HEK293T (cell line): ENCODE measurements around the gene RFX4.

Source experiments
- ARNT ChIP-seq: fragments of 450-650 bp; IDR thresholded peaks from 2 replicates; pipeline ENCODE4 v1.6.1; 2017; ENCODE audit warnings: mild to moderate bottlenecking
- BHLHE40 ChIP-seq: fragments of 450-650 bp; IDR thresholded peaks from 2 replicates; pipeline ENCODE4 v1.6.1; 2016; ENCODE audit warnings: mild to moderate bottlenecking, moderate library complexity, borderline replicate concordance
- ELF4 ChIP-seq: fragments of 450-650 bp; IDR thresholded peaks from 2 replicates; pipeline ENCODE4 v1.6.1; 2017; ENCODE audit warnings: antibody characterized with exemption
- FOXA1 ChIP-seq: fragments of 450-650 bp; IDR thresholded peaks from 2 replicates; pipeline ENCODE4 v1.6.1; 2016; ENCODE audit warnings: mild to moderate bottlenecking
- FOXK2 ChIP-seq: fragments of 450-650 bp; IDR thresholded peaks from 2 replicates; pipeline ENCODE4 v1.6.1; 2016; ENCODE audit warnings: mild to moderate bottlenecking
- FOXM1 ChIP-seq: fragments of 450-650 bp; IDR thresholded peaks from 2 replicates; pipeline ENCODE4 v1.6.1; 2017; ENCODE audit warnings: mild to moderate bottlenecking, borderline replicate concordance
- HDGF ChIP-seq: fragments of 450-650 bp; IDR thresholded peaks from 2 replicates; pipeline ENCODE4 v1.6.1; 2017; ENCODE audit warnings: antibody characterized with exemption, borderline replicate concordance
- L3MBTL2 ChIP-seq: fragments of 450-650 bp; conservative IDR thresholded peaks from 2 replicates; pipeline ENCODE4 v1.6.1; 2016; ENCODE audit warnings: mild to moderate bottlenecking
- NFRKB ChIP-seq: fragments of 450-650 bp; IDR thresholded peaks from 2 replicates; pipeline ENCODE4 v1.6.1; 2016; ENCODE audit warnings: mild to moderate bottlenecking, moderate library complexity
- SP1 ChIP-seq: fragments of 450-650 bp; IDR thresholded peaks from 2 replicates; pipeline ENCODE4 v1.6.1; 2017
- SUZ12 ChIP-seq: fragments of 450-650 bp; IDR thresholded peaks from 2 replicates; pipeline ENCODE4 v1.6.1; 2016; ENCODE audit warnings: mild to moderate bottlenecking
- TARDBP ChIP-seq: fragments of 450-650 bp; IDR thresholded peaks from 2 replicates; pipeline ENCODE4 v1.6.1; 2016
- ZNF384 ChIP-seq: fragments of 450-650 bp; IDR thresholded peaks from 2 replicates; pipeline ENCODE4 v1.6.1; 2016
- TF ChIP-seq, protein P1 (sequence below): fragments of 450-650 bp; IDR thresholded peaks from 2 replicates; pipeline ENCODE4 v1.6.1; 2016

DNA sequence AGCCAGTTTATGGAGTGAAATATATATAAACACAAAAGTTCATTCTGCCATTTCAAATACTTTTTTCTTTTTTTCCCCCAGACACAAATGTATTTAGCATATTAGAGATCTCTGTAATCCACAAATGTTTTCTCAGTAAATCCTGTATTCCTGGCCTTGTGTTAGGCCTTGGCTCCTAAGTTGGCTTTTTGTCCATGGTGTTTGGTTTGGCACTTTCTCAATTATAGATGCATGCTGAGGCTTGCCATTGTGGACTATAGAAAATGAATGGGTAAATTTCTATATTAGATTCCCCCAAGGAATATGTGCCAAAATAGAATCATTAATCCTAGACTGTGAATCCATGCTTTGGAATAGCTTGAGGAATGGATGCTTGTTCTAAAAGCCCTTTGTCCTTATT lies 208.7 kb downstream of the RFX4 start:
- TF ChIP-seq SUZ12 (no peak), BHLHE40 (no peak), FOXK2 (no peak), NFRKB (no peak), SP1 (no peak), FOXA1 (no peak), FOXM1 (no peak), HDGF (no peak), ARNT (no peak), L3MBTL2 (no peak), TARDBP (no peak), ELF4 (no peak), ZNF384 (no peak)
- TF ChIP-seq, protein P1, sequence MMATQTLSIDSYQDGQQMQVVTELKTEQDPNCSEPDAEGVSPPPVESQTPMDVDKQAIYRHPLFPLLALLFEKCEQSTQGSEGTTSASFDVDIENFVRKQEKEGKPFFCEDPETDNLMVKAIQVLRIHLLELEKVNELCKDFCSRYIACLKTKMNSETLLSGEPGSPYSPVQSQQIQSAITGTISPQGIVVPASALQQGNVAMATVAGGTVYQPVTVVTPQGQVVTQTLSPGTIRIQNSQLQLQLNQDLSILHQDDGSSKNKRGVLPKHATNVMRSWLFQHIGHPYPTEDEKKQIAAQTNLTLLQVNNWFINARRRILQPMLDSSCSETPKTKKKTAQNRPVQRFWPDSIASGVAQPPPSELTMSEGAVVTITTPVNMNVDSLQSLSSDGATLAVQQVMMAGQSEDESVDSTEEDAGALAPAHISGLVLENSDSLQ: no peak
